Measurements from ENCODE around the gene CTSS.
"Not testable (repeated sequence)": the region's sequence is repeated elsewhere in the genome, so short reads cannot be mapped to it uniquely, and the experiment has no call there.

The CTSS gene

DNA sequence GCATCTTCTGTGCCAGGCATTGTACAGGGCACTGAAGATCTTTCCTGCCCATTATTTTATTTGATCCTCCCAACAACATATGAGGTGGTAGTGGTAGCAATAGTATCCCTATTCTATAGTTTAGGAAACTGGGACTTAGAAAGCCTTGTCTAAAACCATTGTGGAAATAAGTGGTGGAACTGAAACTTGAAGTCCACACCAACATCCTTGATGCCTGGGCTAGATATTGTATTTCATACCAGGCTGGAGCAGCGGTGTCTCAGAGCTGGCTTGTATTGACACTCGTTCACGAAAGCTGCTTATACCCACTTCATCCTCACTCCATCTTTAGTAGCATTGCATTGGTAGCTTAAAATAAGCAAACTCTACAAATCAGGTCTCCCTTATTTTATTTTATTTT, 9.7 kb upstream of the CTSS start:
- DNase-seq (ENCODE audit: low read depth), result no peak

GRCh38 chr1:150772326-150772725, 6.7 kb upstream of the CTSS start:
- no peak for DNase-seq (ENCODE audit: low read depth)

- DNase-seq (ENCODE audit: low read depth), result not testable (repeated sequence)
These were observed 2.1 kb upstream of the CTSS start for GRCh38 chr1:150767704-150768103.

DNA sequence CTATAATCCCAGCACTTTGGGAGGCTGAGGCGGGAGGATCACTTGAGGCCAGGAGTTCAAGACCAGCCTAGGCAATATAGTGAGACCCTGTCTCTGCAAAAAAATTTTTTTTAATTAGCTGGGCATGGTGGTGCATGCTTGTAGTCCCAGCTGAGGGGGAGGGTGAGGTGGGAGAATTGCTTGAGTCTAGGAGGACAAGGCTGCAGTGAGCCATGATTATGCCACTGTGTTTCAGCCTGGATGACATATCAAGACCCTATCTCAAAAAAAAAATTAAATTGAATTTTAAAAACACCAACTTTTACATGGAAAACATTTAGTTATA, 361 bp upstream of the CTSS start:
- DNase-seq (ENCODE audit: low read depth), result not testable (repeated sequence)

DNA sequence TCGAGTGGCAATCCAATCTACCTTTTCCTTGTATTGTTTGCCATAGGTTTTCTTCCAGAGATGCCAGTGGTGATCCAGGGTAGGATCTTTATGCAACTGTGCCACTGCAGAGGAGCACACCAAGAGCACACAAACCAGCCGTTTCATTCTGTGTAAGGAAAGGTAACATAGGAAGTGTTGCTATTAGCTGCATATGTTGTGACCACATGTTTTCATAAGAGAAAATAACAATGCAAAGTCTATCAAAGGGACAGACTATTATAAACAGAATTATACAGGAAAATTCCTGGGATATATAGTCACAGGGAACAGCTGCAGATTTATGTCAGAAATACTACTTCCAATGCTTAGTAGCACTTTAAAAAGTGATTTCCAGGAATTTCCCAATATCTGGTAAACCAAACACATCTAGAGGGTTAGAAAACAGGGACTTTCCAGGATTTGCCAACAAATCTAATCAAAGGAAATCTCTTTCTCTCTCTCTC, 919 bp downstream of the CTSS start:
- DNase-seq (ENCODE audit: low read depth), result no peak

GRCh38 chr1:150763018-150763417, 2.6 kb downstream of the CTSS start:
- no peak for DNase-seq (ENCODE audit: low read depth)

DNA sequence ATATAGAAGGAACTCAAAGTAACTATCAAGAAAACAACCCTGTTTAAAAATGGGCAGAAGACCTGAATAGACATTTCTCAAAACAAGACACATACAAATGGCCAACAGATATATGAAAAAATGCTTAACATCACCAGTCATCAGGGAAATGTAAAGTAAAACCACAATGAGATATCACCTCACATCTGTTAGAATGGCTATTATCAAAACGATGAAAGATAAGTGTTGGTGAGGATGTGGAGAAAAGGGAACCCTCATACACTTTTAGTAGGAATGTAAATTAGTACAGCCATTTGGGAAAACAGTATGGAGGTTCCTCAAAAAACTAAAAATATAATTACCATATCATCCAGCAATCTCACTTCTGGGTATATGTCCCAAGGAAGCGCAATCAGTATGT, 3.0 kb downstream of the CTSS start:
- DNase-seq (ENCODE audit: low read depth), result no peak

DNA sequence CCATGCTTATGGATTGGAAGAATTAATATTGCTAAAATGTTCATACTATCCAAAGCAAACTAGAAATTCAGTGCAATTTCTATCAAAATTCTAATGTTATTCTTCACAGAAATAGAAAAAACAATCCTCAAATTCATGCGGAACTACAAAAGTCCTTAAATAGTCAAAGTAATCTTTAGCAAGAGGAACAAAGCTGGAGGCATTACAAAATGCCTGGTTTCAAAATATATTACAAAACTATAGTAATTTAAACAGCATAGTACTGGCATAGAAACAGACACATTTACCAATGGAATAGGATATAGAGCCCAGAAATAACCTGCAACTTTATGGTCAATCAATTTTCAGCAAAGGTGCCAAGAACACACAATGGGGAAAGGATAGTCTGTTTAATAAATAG, 3.8 kb downstream of the CTSS start:
- no peak for DNase-seq (ENCODE audit: low read depth)

DNA sequence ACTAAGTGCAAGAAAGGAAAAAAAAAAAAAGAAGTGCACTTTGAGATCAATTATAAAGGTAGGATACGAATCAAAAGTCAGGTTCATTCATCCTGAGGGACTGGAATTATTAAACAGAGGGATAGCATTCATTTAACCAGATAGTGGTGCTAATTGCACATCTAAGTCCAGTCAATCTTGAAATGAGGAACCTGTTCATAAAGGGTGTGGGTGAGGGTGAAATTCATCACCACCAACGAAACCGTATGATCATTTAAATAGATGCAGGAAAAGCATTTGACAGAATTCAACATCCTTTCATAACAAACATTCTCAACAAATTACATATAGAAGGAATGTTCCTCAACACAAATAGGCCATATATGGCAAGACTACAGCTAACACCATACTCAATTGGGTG, 5.6 kb downstream of the CTSS start:
- no peak for DNase-seq (ENCODE audit: low read depth)

- DNase-seq (ENCODE audit: low read depth), result no peak
These were observed 12.2 kb downstream of the CTSS start for GRCh38 chr1:150753416-150753815.

DNA sequence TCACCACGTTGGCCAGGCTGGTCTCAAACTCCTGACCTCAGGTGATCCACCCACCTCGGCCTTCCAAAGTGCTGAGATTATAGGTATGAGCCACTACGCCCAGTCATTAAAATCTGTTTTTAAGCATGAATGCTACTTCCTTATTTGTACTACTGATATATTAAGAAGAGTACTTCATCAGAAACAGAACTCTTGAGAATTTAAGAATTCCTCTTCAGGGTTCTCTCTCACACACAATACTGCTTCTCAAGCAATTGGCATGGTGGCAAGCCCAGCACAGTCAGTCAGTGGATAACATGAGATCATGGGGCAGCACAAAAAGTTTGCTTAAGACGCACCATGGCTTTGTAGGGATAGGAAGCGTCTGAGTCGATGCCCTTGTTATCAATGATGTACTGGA, 14.1 kb downstream of the CTSS start:
- DNase-seq (ENCODE audit: low read depth), result no peak

- no peak for DNase-seq (ENCODE audit: low read depth)
These were observed 15.8 kb downstream of the CTSS start for GRCh38 chr1:150749720-150750311.

DNA sequence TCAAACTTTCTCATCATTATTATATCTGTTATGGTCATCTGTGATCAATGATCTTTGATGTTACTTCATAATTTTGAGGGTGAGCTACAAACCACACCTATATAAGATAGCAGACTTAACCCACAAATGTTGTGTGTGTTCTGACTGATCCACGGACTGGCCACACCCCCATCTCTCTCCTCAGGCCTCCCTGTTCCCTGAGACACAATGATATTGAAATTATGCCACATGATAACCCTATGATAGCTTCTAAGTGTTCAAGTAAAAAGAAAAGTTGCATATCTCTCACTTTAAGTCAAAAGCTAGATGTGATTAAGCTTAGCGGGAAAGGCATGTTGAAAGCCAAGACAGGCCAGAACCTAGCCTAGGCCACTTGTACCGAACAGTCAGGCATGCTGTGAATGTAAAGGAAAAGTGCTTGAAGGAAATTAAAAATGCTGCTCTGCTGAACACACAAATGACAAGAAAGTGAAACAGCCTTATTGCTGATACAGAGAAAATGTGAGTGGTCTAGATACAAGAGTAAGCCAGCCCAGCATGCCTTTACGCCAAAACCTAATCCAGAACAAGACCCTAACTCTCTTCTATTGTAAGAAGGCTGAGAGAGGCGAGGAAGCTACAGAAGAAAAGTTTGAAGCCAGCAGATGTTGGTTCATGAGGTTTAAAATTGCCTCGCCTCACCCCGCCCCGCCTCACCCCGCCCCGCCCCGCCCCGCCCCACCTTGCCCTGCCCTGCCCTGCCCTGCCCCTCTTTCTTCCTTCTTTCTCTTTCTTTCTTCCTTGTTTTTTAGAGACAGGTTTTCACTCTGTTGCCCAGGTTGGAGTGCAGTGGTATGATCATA, 16.5 kb downstream of the CTSS start:
- no peak for DNase-seq (ENCODE audit: low read depth)

DNA sequence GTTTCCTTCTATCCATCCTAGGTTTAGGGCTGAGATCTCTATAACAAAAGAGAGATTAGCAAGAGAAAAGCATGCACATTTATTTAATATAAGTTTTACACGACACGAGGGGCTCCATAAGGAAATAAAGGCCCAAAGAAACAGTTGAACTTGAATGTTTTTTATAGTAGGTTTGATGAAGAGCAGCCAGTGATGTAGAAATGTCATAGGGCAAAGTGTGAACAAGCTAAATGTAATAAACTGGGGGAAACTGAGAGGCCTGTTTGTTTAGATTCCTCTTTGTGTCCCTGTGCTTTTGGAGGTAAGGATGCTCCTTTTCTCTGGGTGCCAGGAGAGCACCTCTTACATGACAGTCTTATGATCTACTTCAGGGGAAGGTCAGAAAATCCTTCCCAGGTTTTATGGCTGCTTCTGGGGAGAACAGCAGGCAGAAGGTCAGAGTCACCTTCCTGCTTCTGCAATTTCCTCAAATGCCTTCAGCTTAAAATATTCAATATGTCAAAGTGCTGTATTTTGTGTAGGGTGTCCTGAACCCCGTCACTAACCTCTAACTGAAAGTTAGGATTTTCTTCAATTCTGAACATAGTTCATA, 35.4 kb downstream of the CTSS start:
- no peak for DNase-seq (ENCODE audit: low read depth)

GRCh38 chr1:150724336-150724735, 41.2 kb downstream of the CTSS start:
- DNase-seq (ENCODE audit: low read depth), result no peak

GRCh38 chr1:150720703-150721102, 44.9 kb downstream of the CTSS start, which contains the start of gene HORMAD1:
Gene HORMAD1, minus strand, starts transcription at chr1:150720895. Its CDS starts 1,390 bp downstream, at chr1:150719505.
- no peak for DNase-seq (ENCODE audit: low read depth)

DNA sequence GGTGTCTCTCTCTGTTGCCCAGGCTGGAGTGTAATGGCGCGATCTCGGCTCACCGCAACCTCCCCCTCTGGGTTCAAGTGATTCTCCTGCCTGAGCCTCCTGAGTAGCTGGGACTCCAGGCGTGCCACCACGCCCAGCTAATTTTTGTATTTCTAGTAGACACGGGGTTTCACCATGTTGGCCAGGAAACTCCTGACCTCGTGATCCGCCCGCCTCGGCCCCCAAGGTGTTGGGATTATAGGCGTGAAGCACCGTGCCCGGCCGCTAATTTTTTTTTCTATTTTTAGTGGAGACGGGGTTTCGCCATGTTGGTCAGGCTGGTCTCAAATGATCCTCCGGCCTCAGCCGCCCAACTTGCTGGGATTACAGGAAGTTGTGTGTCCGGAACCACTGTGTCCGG, 45.5 kb downstream of the CTSS start:
- DNase-seq (ENCODE audit: low read depth), result no peak

- no peak for DNase-seq (ENCODE audit: low read depth)
These were observed 47.2 kb downstream of the CTSS start for GRCh38 chr1:150718225-150718891.

DNA sequence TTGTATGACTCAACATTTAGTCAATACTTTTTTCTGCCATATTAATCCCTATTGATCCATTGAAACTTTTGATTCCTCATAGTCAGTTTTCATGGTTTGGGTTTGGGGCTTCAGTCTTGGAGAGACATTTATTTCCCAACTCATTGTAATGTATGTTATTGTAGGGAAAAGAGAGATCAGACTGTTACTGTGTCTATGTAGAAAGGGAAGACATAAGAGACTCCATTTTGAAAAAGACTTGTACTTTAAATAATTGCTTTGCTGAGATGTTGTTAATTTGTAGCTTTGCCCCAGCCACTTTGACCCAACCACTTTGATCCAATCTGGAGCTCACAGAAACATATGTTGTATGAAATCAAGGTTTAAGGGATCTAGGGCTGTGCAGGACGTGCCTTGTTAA, 56.5 kb downstream of the CTSS start:
- not testable (repeated sequence) for DNase-seq (ENCODE audit: low read depth)

GRCh38 chr1:150708595-150708994, 57.0 kb downstream of the CTSS start:
- no peak for DNase-seq (ENCODE audit: low read depth)

DNA sequence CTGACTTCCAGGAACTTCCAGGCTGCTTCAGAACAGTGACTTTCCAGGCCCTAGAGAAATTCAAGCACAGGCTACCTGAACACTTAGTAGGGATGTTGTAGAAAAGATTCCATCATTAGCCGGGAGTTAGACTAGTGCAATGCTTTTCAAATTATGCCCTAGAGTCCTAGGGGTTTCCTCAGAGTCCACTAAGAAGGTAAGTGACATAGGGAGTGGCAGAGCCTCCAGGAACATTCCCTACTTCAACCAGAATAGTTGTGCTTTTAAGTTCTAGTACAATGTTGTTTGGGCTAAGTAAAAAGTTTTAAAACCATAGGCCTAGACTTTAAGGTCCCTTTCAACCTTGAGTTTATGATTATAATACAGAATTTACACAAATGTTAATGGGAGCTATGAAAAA, 59.5 kb downstream of the CTSS start:
- no peak for DNase-seq (ENCODE audit: low read depth)

DNA sequence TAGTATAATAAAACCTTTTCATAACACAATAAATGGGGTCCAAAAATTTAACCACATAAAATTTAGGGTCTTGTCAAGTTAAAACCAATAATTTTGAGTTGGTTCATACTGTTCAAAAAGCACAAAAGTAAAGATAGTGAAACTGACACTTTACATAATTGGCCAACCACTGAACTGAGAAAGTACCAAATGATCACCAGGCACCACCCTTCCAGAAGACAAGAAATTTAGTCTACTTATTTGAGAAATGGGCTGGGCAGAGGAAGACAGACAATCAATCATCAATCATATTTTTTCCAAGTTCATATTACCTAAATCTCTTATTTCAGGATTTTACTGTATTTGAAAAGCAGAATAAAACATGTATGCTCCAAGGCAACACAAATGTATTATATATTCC, 62.2 kb downstream of the CTSS start:
- no peak for DNase-seq (ENCODE audit: low read depth)
